Measurements from ENCODE around the gene HSBP1L1. TPM values are rescaled to one million over a fixed set of nuclear protein-coding genes. Genes with fewer than 3 reads are reported as not detected.
A peak's percentile ranks its signal among the peaks of the same experiment; 100 is the strongest.

Gene HSBP1L1
- total RNA-seq, 1 experiment from 2014 or later, result 18.1 TPM

GRCh38 chr18:79944746-79945117 is 19.7 kb upstream of the HSBP1L1 start:
- Histone ChIP-seq H3K4me1 (replicated peaks) (no peaks in the 10 kb centered on the region), H3K4me3 (no peak overlapping the region), H3K36me3 (peaks cover 26% of the 10 kb centered on the region), H3K27ac (no peak overlapping the region), H3K9me3 (replicated peaks) (no peaks in the 10 kb centered on the region), H3K27me3 (replicated peaks) (no peaks in the 10 kb centered on the region)
- DNase-seq (ENCODE audit: low read depth in 1 of 2, low spot score in 2 of 2), result peak in 1 of 2 experiments; percentile 27

- Histone ChIP-seq H3K27me3 (replicated peaks) (no peaks in the 10 kb centered on the region), H3K4me1 (replicated peaks) (peaks cover 3% of the 10 kb centered on the region), H3K4me3 (no peak overlapping the region), H3K27ac (no peak overlapping the region), H3K36me3 (peaks cover 26% of the 10 kb centered on the region), H3K9me3 (replicated peaks) (no peaks in the 10 kb centered on the region)
- DNase-seq (ENCODE audit: low read depth in 1 of 2, low spot score in 2 of 2), result peak in 1 of 2 experiments; percentile 21
Measured at GRCh38 chr18:79945118-79946042, 19.1 kb upstream of the HSBP1L1 start.

GRCh38 chr18:79947054-79947755 is 17.2 kb upstream of the HSBP1L1 start:
- DNase-seq (ENCODE audit: low read depth in 1 of 2, low spot score in 2 of 2), result no peak
- Histone ChIP-seq H3K9me3 (replicated peaks) (peaks cover 4% of the 10 kb centered on the region), H3K27me3 (replicated peaks) (no peaks in the 10 kb centered on the region), H3K4me3 (no peak overlapping the region), H3K27ac (no peak overlapping the region), H3K36me3 (peaks cover 29% of the 10 kb centered on the region), H3K4me1 (replicated peaks) (peaks cover 13% of the 10 kb centered on the region)

- Histone ChIP-seq H3K27ac (no peak overlapping the region), H3K4me3 (no peak overlapping the region), H3K36me3 (peaks cover 23% of the 10 kb centered on the region), H3K4me1 (replicated peaks) (peaks cover 14% of the 10 kb centered on the region), H3K9me3 (replicated peaks) (peaks cover 4% of the 10 kb centered on the region), H3K27me3 (replicated peaks) (no peaks in the 10 kb centered on the region)
- no peak for DNase-seq (ENCODE audit: low read depth in 1 of 2, low spot score in 2 of 2)
Measured at GRCh38 chr18:79947881-79948610, 16.4 kb upstream of the HSBP1L1 start.

GRCh38 chr18:79948719-79949411 is 15.6 kb upstream of the HSBP1L1 start:
- H3K9me3 ChIP-seq (replicated peaks), result peaks cover 4% of the 10 kb centered on the region

GRCh38 chr18:79949697-79950487 is 14.6 kb upstream of the HSBP1L1 start:
- H3K27me3 ChIP-seq (replicated peaks), result no peaks in the 10 kb centered on the region
- peaks cover 22% of the 10 kb centered on the region for H3K36me3 ChIP-seq
- H3K4me3 ChIP-seq, result peak overlapping the region; percentile 74
- H3K4me1 ChIP-seq (replicated peaks), result peaks cover 14% of the 10 kb centered on the region
- H3K27ac ChIP-seq, result no peak overlapping the region
- DNase-seq (ENCODE audit: low read depth in 1 of 2, low spot score in 2 of 2), result no peak
- H3K9me3 ChIP-seq (replicated peaks), result peaks cover 4% of the 10 kb centered on the region

More at GRCh38 chr18:79948719-79949411, 15.6 kb upstream of the HSBP1L1 start:
- H3K4me1 ChIP-seq (replicated peaks), result peaks cover 14% of the 10 kb centered on the region
- H3K27ac ChIP-seq, result no peak overlapping the region
- H3K36me3 ChIP-seq, result peaks cover 22% of the 10 kb centered on the region
- H3K27me3 ChIP-seq (replicated peaks), result no peaks in the 10 kb centered on the region
- no peak overlapping the region for H3K4me3 ChIP-seq
- DNase-seq (ENCODE audit: low read depth in 1 of 2, low spot score in 2 of 2), result no peak

- Histone ChIP-seq H3K36me3 (peaks cover 22% of the 10 kb centered on the region), H3K27me3 (replicated peaks) (no peaks in the 10 kb centered on the region), H3K4me1 (replicated peaks) (peaks cover 14% of the 10 kb centered on the region), H3K27ac (peak overlapping the region; percentile 29; the same call in 1 of the 2 replicates), H3K4me3 (peak overlapping the region; percentile 74), H3K9me3 (replicated peaks) (peaks cover 4% of the 10 kb centered on the region)
- peak in 1 of 2 experiments; percentile 28 for DNase-seq (ENCODE audit: low read depth in 1 of 2, low spot score in 2 of 2)
Measured at GRCh38 chr18:79950515-79951341, 13.7 kb upstream of the HSBP1L1 start.

GRCh38 chr18:79951545-79952455 is 12.6 kb upstream of the HSBP1L1 start, which contains the start of gene SLC66A2:
Gene SLC66A2 (minus strand): TSS chr18:79951653. CDS start chr18:79950926, 727 bp downstream.
- Histone ChIP-seq H3K27ac (peak within 1 kb of the TSS; percentile 74), H3K4me1 (replicated peaks) (peaks cover 14% of the 10 kb centered on the region), H3K9me3 (replicated peaks) (peaks cover 4% of the 10 kb centered on the region), H3K4me3 (peak within 1 kb of the TSS; percentile 74), H3K36me3 (peaks cover 22% of the 10 kb centered on the region), H3K27me3 (replicated peaks) (no peaks in the 10 kb centered on the region)
- peak; percentile 62 to 92 for DNase-seq (ENCODE audit: low read depth in 1 of 2, low spot score in 2 of 2)

- peaks cover 14% of the 10 kb centered on the region for H3K4me1 ChIP-seq (replicated peaks)
- H3K4me3 ChIP-seq, result peak overlapping the region; percentile 74
- peaks cover 22% of the 10 kb centered on the region for H3K36me3 ChIP-seq
- DNase-seq (ENCODE audit: low read depth in 1 of 2, low spot score in 2 of 2), result no peak
- peaks cover 4% of the 10 kb centered on the region for H3K9me3 ChIP-seq (replicated peaks)
- H3K27ac ChIP-seq, result no peak overlapping the region; the same call in 1 of the 2 replicates
- H3K27me3 ChIP-seq (replicated peaks), result no peaks in the 10 kb centered on the region
Measured at GRCh38 chr18:79952456-79952995, 11.9 kb upstream of the HSBP1L1 start.

GRCh38 chr18:79952996-79953559 is 11.4 kb upstream of the HSBP1L1 start:
- DNase-seq (ENCODE audit: low read depth in 1 of 2, low spot score in 2 of 2), result no peak
- peaks cover 14% of the 10 kb centered on the region for H3K4me1 ChIP-seq (replicated peaks)
- H3K27ac ChIP-seq, result no peak overlapping the region
- peaks cover 22% of the 10 kb centered on the region for H3K36me3 ChIP-seq
- peaks cover 4% of the 10 kb centered on the region for H3K9me3 ChIP-seq (replicated peaks)
- H3K4me3 ChIP-seq, result no peak overlapping the region
- no peaks in the 10 kb centered on the region for H3K27me3 ChIP-seq (replicated peaks)

All from SJSA1 (cell line).